ENCODE data around the gene CLUH. TPM values are rescaled to one million over a fixed set of nuclear protein-coding genes. Genes with fewer than 3 reads are reported as not detected.

The CLUH gene
- total RNA-seq, 4 donors from 2014 or later, result 120 to 291 (median 151) TPM

DNA sequence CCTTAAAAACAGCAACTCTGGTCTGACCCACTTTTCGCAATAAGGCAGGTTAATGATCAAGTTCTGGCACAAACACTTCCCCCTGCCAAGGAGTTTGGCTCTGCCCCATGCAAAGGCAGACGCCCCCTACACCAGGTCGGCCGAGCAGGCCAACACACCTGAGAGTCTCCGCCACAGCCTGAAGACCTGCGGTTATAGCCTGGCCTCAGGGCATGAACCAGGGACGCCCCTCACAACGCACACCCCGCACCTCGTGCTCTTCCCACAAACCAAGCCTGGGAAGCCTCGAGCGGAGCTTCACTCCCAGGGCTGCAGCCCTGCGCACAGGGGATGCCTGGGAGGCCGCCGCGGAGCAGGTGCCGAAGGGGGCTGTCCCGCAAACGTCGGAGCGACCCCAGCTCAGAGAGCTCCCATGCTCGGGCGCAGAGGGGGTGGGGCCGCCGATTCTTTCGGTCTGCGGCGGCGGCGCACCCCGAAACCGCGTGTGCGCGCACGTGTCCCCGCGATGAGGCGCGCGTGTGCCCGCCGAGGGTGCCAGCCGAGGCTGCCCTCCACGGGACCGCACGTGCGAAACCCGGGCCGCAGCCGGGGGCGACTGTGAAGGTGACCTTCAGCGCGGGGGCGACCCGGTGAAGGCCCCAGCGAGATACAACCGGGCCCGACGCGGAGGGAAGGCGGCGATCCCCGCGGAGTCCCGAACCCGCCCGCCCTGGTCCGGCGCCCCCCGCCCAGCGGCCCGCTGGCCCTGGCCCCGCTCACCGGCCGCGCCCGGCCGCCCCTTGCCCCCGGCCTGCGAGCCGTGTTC, 559 bp downstream of the CLUH start:
- Histone ChIP-seq H3K9me3 (no peaks in the 10 kb centered on the region), H3K36me3 (no peaks in the 10 kb centered on the region), H3K4me1 (peaks cover 61% of the 10 kb centered on the region), H3K27ac (peak overlapping the region; percentile 89), H3K27me3 (no peaks in the 10 kb centered on the region), H3K4me3 (peak overlapping the region; percentile 72)
- TF ChIP-seq POLR2A (IDR thresholded peaks at IDR 0.05) (no peak), CTCF (IDR thresholded peaks at IDR 0.05) (no peak), EP300 (IDR thresholded peaks at IDR 0.05) (no peak), POLR2AphosphoS5 (IDR thresholded peaks at IDR 0.05) (no peak)
- WGBS, result 0% methylated on average over 4 of the region's 82 CpGs
- DNase-seq (ENCODE audit: low spot score in 2 of 2), result peak; percentile 69 to 76

DNA sequence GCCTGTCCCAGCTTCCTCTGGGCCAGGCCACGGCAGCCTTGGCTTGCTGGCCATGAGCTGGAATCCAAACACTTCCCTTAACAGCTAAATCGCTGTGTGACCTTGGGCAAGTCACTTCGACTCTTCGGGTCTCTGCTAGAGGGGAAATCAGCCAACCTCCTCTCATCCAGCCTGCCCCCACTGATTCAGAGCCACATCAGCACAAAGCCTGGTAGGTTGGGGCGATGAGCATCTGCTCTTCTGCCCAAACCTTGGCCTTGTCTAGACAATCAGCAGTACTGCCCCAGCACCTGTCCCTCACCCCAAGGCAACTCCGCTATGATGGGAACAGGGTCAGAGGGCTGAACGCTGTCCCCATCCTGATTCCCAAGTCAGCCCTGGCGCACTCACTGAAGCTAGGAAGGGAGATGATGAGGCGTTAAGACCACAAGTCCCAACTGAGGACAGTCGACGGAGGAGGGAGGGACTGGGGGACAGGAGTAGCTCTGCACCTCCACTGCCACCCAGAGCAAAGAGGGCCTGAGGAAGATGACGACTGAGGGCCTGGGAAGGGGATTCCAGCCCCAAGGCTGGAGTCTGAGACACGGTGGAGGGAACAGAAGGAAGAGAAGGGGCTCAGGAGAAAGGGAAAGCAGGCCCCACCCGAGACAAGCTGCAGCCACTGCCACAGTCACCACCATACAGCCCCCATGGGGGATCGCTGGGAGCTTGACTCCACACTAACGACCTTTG, 1.3 kb downstream of the CLUH start:
- WGBS, result 24% methylated on average over 14 of the region's 16 CpGs
- H3K9me3 ChIP-seq, result no peaks in the 10 kb centered on the region
- peaks cover 67% of the 10 kb centered on the region for H3K4me1 ChIP-seq
- H3K36me3 ChIP-seq, result no peaks in the 10 kb centered on the region
- no peaks in the 10 kb centered on the region for H3K27me3 ChIP-seq
- TF ChIP-seq POLR2AphosphoS5 (IDR thresholded peaks at IDR 0.05), result no peak
- no peak for TF ChIP-seq POLR2A (IDR thresholded peaks at IDR 0.05)
- TF ChIP-seq CTCF (IDR thresholded peaks at IDR 0.05), result no peak
- TF ChIP-seq EP300 (IDR thresholded peaks at IDR 0.05), result no peak
- peak overlapping the region; percentile 72 for H3K4me3 ChIP-seq
- H3K27ac ChIP-seq, result peak overlapping the region; percentile 89
- DNase-seq (ENCODE audit: low spot score in 2 of 2), result peak in 1 of 2 donors; percentile 68

GRCh38 chr17:2709183-2709661, 2.3 kb downstream of the CLUH start:
- H3K27ac ChIP-seq, result peak overlapping the region; percentile 89
- peaks cover 2% of the 10 kb centered on the region for H3K36me3 ChIP-seq
- H3K4me1 ChIP-seq, result peaks cover 70% of the 10 kb centered on the region
- WGBS, result 44% methylated on average over 8 of the region's 10 CpGs
- H3K9me3 ChIP-seq, result no peaks in the 10 kb centered on the region
- no peak for TF ChIP-seq CTCF (IDR thresholded peaks at IDR 0.05)
- no peak for TF ChIP-seq POLR2A (IDR thresholded peaks at IDR 0.05)
- no peak for TF ChIP-seq EP300 (IDR thresholded peaks at IDR 0.05)
- TF ChIP-seq POLR2AphosphoS5 (IDR thresholded peaks at IDR 0.05), result no peak
- peak overlapping the region; percentile 72 for H3K4me3 ChIP-seq
- H3K27me3 ChIP-seq, result no peaks in the 10 kb centered on the region
- DNase-seq (ENCODE audit: low spot score in 2 of 2), result peak; percentile 71 to 84

DNA sequence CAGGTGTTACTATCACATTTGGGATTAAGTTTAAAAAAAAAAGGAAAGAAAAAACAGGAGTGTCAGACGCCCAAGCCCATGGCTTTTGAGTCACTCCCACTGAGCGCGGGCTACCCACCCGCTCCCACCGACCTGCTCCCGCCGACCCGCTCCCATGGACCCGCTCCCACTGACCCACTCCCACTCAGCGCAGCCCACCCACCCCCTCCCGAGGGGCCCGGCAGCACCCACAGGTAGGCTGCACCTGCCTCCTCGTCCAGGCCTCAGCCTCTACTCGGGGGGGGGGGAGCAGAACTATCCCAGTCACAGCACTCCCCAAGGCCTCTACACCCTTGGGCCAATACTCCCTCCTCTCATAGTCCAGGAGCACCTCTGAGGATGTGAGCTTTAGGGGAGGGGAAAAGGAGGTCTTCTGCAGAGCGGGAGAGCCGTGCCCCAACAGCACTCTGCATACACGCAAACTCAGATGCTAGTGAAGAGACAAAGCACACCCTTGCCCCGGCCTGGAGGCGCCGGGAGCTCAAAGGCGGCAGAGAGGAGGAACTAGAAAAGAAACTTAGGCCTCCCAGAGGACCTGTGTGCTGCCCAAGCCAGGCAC, 2.9 kb downstream of the CLUH start:
- Histone ChIP-seq H3K36me3 (peaks cover 7% of the 10 kb centered on the region), H3K4me1 (peaks cover 70% of the 10 kb centered on the region), H3K27ac (peak overlapping the region; percentile 89), H3K27me3 (no peaks in the 10 kb centered on the region), H3K4me3 (peak overlapping the region; percentile 72), H3K9me3 (no peaks in the 10 kb centered on the region)
- TF ChIP-seq EP300 (IDR thresholded peaks at IDR 0.05) (no peak), CTCF (IDR thresholded peaks at IDR 0.05) (no peak), POLR2AphosphoS5 (IDR thresholded peaks at IDR 0.05) (no peak), POLR2A (IDR thresholded peaks at IDR 0.05) (no peak)
- no peak for DNase-seq (ENCODE audit: low spot score in 2 of 2)
- 37% methylated on average over 16 of the region's 21 CpGs for WGBS
